ENCODE results near the gene USP22. TPM values are rescaled to one million over a fixed set of nuclear protein-coding genes. Genes with fewer than 3 reads are reported as not detected.

USP22 gene
- total and polyA plus RNA-seq, 2 of the 8 experiments (the other 6 are each of a cell fraction or from before 2014, with no cell fraction given): 221 to 316 TPM

GRCh38 chr17:21005367-21005766, 37.4 kb downstream of the USP22 start (continued):
- no peak for TF ChIP-seq RAD21 (IDR thresholded peaks at IDR 0.05 in 1 of 2, conservative IDR thresholded peaks at IDR 0.05 in 1 of 2; ENCODE audit: low read depth in 2 of 2, low read length in 2 of 2)

All from H1 (cell line).